ENCODE measurements around the gene DYNC2H1. TPM values are rescaled to one million over a fixed set of nuclear protein-coding genes. Genes with fewer than 3 reads are reported as not detected.
A peak's percentile ranks its signal among the peaks of the same experiment; 100 is the strongest.

The DYNC2H1 gene, protein sequence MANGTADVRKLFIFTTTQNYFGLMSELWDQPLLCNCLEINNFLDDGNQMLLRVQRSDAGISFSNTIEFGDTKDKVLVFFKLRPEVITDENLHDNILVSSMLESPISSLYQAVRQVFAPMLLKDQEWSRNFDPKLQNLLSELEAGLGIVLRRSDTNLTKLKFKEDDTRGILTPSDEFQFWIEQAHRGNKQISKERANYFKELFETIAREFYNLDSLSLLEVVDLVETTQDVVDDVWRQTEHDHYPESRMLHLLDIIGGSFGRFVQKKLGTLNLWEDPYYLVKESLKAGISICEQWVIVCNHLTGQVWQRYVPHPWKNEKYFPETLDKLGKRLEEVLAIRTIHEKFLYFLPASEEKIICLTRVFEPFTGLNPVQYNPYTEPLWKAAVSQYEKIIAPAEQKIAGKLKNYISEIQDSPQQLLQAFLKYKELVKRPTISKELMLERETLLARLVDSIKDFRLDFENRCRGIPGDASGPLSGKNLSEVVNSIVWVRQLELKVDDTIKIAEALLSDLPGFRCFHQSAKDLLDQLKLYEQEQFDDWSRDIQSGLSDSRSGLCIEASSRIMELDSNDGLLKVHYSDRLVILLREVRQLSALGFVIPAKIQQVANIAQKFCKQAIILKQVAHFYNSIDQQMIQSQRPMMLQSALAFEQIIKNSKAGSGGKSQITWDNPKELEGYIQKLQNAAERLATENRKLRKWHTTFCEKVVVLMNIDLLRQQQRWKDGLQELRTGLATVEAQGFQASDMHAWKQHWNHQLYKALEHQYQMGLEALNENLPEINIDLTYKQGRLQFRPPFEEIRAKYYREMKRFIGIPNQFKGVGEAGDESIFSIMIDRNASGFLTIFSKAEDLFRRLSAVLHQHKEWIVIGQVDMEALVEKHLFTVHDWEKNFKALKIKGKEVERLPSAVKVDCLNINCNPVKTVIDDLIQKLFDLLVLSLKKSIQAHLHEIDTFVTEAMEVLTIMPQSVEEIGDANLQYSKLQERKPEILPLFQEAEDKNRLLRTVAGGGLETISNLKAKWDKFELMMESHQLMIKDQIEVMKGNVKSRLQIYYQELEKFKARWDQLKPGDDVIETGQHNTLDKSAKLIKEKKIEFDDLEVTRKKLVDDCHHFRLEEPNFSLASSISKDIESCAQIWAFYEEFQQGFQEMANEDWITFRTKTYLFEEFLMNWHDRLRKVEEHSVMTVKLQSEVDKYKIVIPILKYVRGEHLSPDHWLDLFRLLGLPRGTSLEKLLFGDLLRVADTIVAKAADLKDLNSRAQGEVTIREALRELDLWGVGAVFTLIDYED (N-terminal part only)
- 10 to 100 TPM; 12.8 to 26.2 (median 17.3) TPM for total RNA-seq
- 10 to 100 TPM; 11.0 to 30.6 (median 30.4) TPM for polyA plus RNA-seq
- long read RNA-seq, donor 1: 0 reads
- long read RNA-seq, donor 2, partial matches to known transcripts: 0 of 1 reads
- long read RNA-seq, donor 2, other reads (novel, unspliced or antisense): 0 of 1 reads
- long read RNA-seq, donor 3: 0 reads
- long read RNA-seq, donor 4, partial matches to known transcripts: 3 of 4 reads
- long read RNA-seq, donor 4, other reads (novel, unspliced or antisense): 1 of 4 reads
- long read RNA-seq, donor 5, partial matches to known transcripts: 1 of 1 reads
- long read RNA-seq, donor 5, other reads (novel, unspliced or antisense): 0 of 1 reads
- long read RNA-seq, donor 6, partial matches to known transcripts: 5 of 7 reads
- long read RNA-seq, donor 6, other reads (novel, unspliced or antisense): 2 of 7 reads
- long read RNA-seq, donor 7: 0 reads
- long read RNA-seq, donor 8: 0 reads
- long read RNA-seq, donor 9: 0 reads
- long read RNA-seq, donor 10: 0 reads

DNA sequence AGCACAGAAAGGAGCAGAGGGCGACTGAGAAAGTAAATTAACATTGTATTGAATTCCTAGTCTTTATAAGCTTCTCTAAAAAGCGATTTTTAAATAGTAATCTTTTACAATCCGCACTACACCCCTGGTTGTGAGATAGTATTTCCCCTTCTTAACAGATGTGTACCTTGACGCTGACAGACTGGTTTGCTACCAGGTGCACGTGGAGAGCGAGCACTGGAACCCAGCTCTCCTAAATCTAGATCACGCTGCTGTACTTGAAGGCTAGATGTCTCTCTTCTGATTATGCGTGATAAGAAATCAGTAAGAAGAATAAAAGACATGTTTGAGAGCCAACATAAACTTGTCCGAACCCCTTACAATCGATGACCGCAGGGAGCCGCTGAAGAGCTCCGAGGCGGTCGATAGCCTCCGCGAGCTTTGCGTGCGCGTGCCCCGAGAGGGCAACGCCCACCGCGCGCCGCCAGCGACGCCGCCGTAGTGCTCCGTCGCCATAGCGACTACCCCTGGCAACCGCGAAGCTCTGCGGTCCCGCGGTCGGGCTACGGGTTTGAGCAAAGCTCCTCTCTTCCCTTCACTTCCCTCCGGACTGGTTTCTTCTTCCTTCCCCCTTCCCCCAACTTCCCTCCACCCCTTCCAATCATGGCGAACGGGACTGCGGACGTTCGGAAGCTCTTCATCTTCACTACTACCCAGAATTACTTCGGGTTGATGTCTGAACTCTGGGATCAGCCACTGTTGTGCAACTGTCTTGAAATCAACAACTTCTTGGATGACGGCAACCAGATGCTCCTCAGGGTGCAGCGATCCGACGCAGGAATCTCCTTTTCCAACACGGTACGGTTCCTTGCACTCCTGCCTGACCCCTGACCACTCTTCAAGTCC, at the start of gene DYNC2H1:
Gene DYNC2H1 (plus strand): TSS at position 494 of the 885 bp plus-strand sequence. CDS start 149 bp downstream, at position 643.
- H3K27me3 ChIP-seq: no peaks in the 10 kb centered on the region
- no peaks in the 10 kb centered on the region for H3K9me3 ChIP-seq (replicated peaks in 1 of 3)
- peak in 1 of 2 donors; percentile 18 for TF ChIP-seq POLR2A (IDR thresholded peaks at IDR 0.05)
- TF ChIP-seq, protein P1, sequence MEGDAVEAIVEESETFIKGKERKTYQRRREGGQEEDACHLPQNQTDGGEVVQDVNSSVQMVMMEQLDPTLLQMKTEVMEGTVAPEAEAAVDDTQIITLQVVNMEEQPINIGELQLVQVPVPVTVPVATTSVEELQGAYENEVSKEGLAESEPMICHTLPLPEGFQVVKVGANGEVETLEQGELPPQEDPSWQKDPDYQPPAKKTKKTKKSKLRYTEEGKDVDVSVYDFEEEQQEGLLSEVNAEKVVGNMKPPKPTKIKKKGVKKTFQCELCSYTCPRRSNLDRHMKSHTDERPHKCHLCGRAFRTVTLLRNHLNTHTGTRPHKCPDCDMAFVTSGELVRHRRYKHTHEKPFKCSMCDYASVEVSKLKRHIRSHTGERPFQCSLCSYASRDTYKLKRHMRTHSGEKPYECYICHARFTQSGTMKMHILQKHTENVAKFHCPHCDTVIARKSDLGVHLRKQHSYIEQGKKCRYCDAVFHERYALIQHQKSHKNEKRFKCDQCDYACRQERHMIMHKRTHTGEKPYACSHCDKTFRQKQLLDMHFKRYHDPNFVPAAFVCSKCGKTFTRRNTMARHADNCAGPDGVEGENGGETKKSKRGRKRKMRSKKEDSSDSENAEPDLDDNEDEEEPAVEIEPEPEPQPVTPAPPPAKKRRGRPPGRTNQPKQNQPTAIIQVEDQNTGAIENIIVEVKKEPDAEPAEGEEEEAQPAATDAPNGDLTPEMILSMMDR (IDR thresholded peaks at IDR 0.05): peak; percentile 44 to 60 (median 48)
- 0 to 1% (median 1%) methylated on average over 32 to 53 of the region's 53 CpGs for WGBS, 4 donors
- H3K4me3 ChIP-seq: peak within 1 kb of the TSS; percentile 14 to 70 (median 43)
- DNase-seq: peak; percentile 88 to 94 (median 90)
- no peaks in the 10 kb centered on the region for H3K36me3 ChIP-seq (replicated peaks in 1 of 2)
- H3K27ac ChIP-seq: peak within 1 kb of the TSS; percentile 48 to 81 (median 67)
- intact Hi-C loops (cut with DNase I): no loop called here
- H3K4me1 ChIP-seq (replicated peaks in 1 of 2): peaks cover 4 to 12% of the 10 kb centered on the region in 2 donors

DNA sequence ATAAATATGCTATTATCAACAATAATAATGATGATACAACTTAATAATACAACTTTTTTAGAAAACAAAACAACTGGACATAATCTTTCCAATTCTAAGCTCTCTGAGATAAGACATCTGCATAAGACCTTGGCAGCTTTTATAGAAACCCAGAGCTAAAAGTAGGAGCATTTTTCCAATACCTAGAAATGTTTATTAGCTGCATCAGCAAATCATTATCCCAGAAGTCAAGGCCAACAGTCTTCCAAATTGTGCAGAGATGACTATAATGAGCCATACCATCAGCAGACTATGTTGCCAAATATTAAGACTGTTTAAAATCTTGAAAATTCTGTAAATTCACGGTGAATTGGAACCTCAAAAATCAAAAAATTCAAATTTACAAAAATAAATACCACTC, 47.6 kb upstream of the DYNC2H1 start:
- Histone ChIP-seq H3K27me3 (no peaks in the 10 kb centered on the region), H3K36me3 (replicated peaks in 1 of 2) (peaks cover 0 to 16% of the 10 kb centered on the region in 2 donors), H3K9me3 (replicated peaks in 1 of 3) (no peaks in the 10 kb centered on the region), H3K4me1 (replicated peaks in 1 of 2) (peaks cover 0 to 16% of the 10 kb centered on the region in 2 donors), H3K4me3 (no peak overlapping the region), H3K27ac (no peak overlapping the region)
- 92 to 100% (median 97%) methylated on average over 1 of the region's 1 CpG for WGBS, 4 donors
- DNase-seq: no peak
- intact Hi-C loops (cut with DNase I): no loop called here
- TF ChIP-seq POLR2A (IDR thresholded peaks at IDR 0.05): no peak

- H3K27me3 ChIP-seq: no peaks in the 10 kb centered on the region
- no peak overlapping the region for H3K4me3 ChIP-seq
- H3K4me1 ChIP-seq (replicated peaks in 1 of 2): peaks cover 0 to 11% of the 10 kb centered on the region in 2 donors
- no peaks in the 10 kb centered on the region for H3K9me3 ChIP-seq (replicated peaks in 1 of 3)
- intact Hi-C loops (cut with DNase I): no loop called here
- H3K36me3 ChIP-seq (replicated peaks in 1 of 2): peaks cover 0 to 16% of the 10 kb centered on the region in 2 donors
- whole genome bisulfite sequencing, 4 donors: 59 to 74% (median 71%) methylated on average over 1 of the region's 1 CpG
- peak in 1 of 7 donors; percentile 18 for DNase-seq
- TF ChIP-seq, protein P1 (IDR thresholded peaks at IDR 0.05): no peak
- no peak for TF ChIP-seq POLR2A (IDR thresholded peaks at IDR 0.05)
- H3K27ac ChIP-seq: no peak overlapping the region
Observed at GRCh38 chr11:103067118-103067517, 42.1 kb upstream of the DYNC2H1 start.

Measured in adrenal gland (tissue), 19 donors.